Activated CD8-positive, alpha-beta memory T cell treated with anti-CD3 and anti-CD28 coated beads for 24 hours (primary cell): ENCODE measurements around the gene NIPBL.
"Not testable (repeated sequence)": the region's sequence is repeated elsewhere in the genome, so short reads cannot be mapped to it uniquely, and the experiment has no call there.

Experiments used
- DNase-seq: peaks from one replicate; pipeline ENCODE4 v3.0.0-alpha.2; 2020

The NIPBL gene

GRCh38 chr5:36908544-36909260 is 32.1 kb downstream of the NIPBL start:
- no peak for DNase-seq

- DNase-seq = no peak
Measured at GRCh38 chr5:36915653-36916052, 39.1 kb downstream of the NIPBL start.

GRCh38 chr5:36916614-36917013 is 40.0 kb downstream of the NIPBL start:
- DNase-seq = not testable (repeated sequence)

GRCh38 chr5:36917358-36917757 is 40.8 kb downstream of the NIPBL start:
- not testable (repeated sequence) for DNase-seq

- no peak for DNase-seq
Measured at GRCh38 chr5:36919238-36919637, 42.7 kb downstream of the NIPBL start.

- no peak for DNase-seq
Measured at GRCh38 chr5:36919650-36920049, 43.1 kb downstream of the NIPBL start.

GRCh38 chr5:36928947-36929346 is 52.4 kb downstream of the NIPBL start:
- no peak for DNase-seq

- DNase-seq = no peak
Measured at GRCh38 chr5:36929438-36929837, 52.9 kb downstream of the NIPBL start.

- DNase-seq = no peak
Measured at GRCh38 chr5:36932056-36932455, 55.5 kb downstream of the NIPBL start.

GRCh38 chr5:36932699-36933098 is 56.1 kb downstream of the NIPBL start:
- DNase-seq = no peak

- no peak for DNase-seq
Measured at GRCh38 chr5:36934740-36935356, 58.3 kb downstream of the NIPBL start.

GRCh38 chr5:36935805-36936204 is 59.2 kb downstream of the NIPBL start:
- no peak for DNase-seq

- no peak for DNase-seq
Measured at GRCh38 chr5:36936309-36936708, 59.7 kb downstream of the NIPBL start.

- no peak for DNase-seq
Measured at GRCh38 chr5:36938129-36938528, 61.6 kb downstream of the NIPBL start.

- DNase-seq = no peak
Measured at GRCh38 chr5:36939969-36940858, 63.6 kb downstream of the NIPBL start.

GRCh38 chr5:36943584-36943983 is 67.0 kb downstream of the NIPBL start:
- no peak for DNase-seq

- DNase-seq = no peak
Measured at GRCh38 chr5:36944024-36944423, 67.5 kb downstream of the NIPBL start.

- no peak for DNase-seq
Measured at GRCh38 chr5:36944607-36945225, 68.1 kb downstream of the NIPBL start.

- no peak for DNase-seq
Measured at GRCh38 chr5:36945687-36946086, 69.1 kb downstream of the NIPBL start.

GRCh38 chr5:36946101-36946500 is 69.5 kb downstream of the NIPBL start:
- DNase-seq = no peak

- no peak for DNase-seq
Measured at GRCh38 chr5:36948041-36948440, 71.5 kb downstream of the NIPBL start.

- no peak for DNase-seq
Measured at GRCh38 chr5:36948650-36949049, 72.1 kb downstream of the NIPBL start.

GRCh38 chr5:36949593-36949992 is 73.0 kb downstream of the NIPBL start:
- DNase-seq = no peak
